HG03139 (cell line): ENCODE measurements around the gene ERFE.
"Not testable (repeated sequence)": the region's sequence is repeated elsewhere in the genome, so short reads cannot be mapped to it uniquely, and the experiment has no call there.

Experiments used
- ATAC-seq: cut with Tn5 transposase; IDR thresholded peaks from one replicate; pipeline ENCODE4 v1.9.1; 2021; ENCODE audit not compliant: unreplicated experiment

ERFE gene

GRCh38 chr2:238158509-238159070, at the start of gene ERFE:
Gene ERFE, plus strand, starts transcription at chr2:238158970. Its CDS starts 38 bp downstream, at chr2:238159008.
- ATAC-seq: no peak

GRCh38 chr2:238113611-238114010, 45.2 kb upstream of the ERFE start:
- no peak for ATAC-seq

- no peak for ATAC-seq
Observed at GRCh38 chr2:238114331-238114841, 44.4 kb upstream of the ERFE start.

- ATAC-seq: no peak
Observed at GRCh38 chr2:238114851-238115660, 43.7 kb upstream of the ERFE start.

GRCh38 chr2:238115709-238116108, 43.1 kb upstream of the ERFE start:
- ATAC-seq: not testable (repeated sequence)

- ATAC-seq: no peak
Observed at GRCh38 chr2:238116298-238117198, 42.2 kb upstream of the ERFE start.

- ATAC-seq: no peak
Observed at GRCh38 chr2:238117199-238118154, 41.3 kb upstream of the ERFE start.

GRCh38 chr2:238119756-238120462, 38.9 kb upstream of the ERFE start:
- no peak for ATAC-seq

- ATAC-seq: no peak
Observed at GRCh38 chr2:238120463-238121298, 38.1 kb upstream of the ERFE start.

- no peak for ATAC-seq
Observed at GRCh38 chr2:238121511-238122286, 37.1 kb upstream of the ERFE start.

GRCh38 chr2:238122287-238123217, 36.2 kb upstream of the ERFE start:
- ATAC-seq: no peak

- no peak for ATAC-seq
Observed at GRCh38 chr2:238123218-238123971, 35.4 kb upstream of the ERFE start.

- ATAC-seq: no peak
Observed at GRCh38 chr2:238123991-238124470, 34.7 kb upstream of the ERFE start.

- ATAC-seq: no peak
Observed at GRCh38 chr2:238124488-238125126, 34.2 kb upstream of the ERFE start.

GRCh38 chr2:238125127-238125885, 33.5 kb upstream of the ERFE start:
- no peak for ATAC-seq
